ENCODE results near the gene FBXL3.
"Not testable (repeated sequence)": the region's sequence is repeated elsewhere in the genome, so short reads cannot be mapped to it uniquely, and the experiment has no call there.

The FBXL3 gene

GRCh38 chr13:76980075-76980718 lies 46.8 kb downstream of the FBXL3 start:
- DNase-seq: peak; percentile 82

GRCh38 chr13:76976929-76977328 lies 50.0 kb downstream of the FBXL3 start:
- DNase-seq: no peak

- DNase-seq: no peak
Measured at GRCh38 chr13:76976490-76976889, 50.5 kb downstream of the FBXL3 start.

- no peak for DNase-seq
Measured at GRCh38 chr13:76975863-76976262, 51.1 kb downstream of the FBXL3 start.

GRCh38 chr13:76974618-76974975 lies 52.4 kb downstream of the FBXL3 start:
- DNase-seq: no peak

GRCh38 chr13:76973920-76974617 lies 52.9 kb downstream of the FBXL3 start:
- no peak for DNase-seq

- DNase-seq: no peak
Measured at GRCh38 chr13:76971851-76972829, 54.8 kb downstream of the FBXL3 start.

GRCh38 chr13:76971215-76971614 lies 55.7 kb downstream of the FBXL3 start:
- no peak for DNase-seq

- DNase-seq: no peak
Measured at GRCh38 chr13:76969488-76970365, 57.2 kb downstream of the FBXL3 start.

- peak; percentile 48 for DNase-seq
Measured at GRCh38 chr13:76968041-76968440, 58.9 kb downstream of the FBXL3 start.

GRCh38 chr13:76967031-76967430 lies 59.9 kb downstream of the FBXL3 start:
- no peak for DNase-seq

GRCh38 chr13:76965759-76966421 lies 61.1 kb downstream of the FBXL3 start:
- peak; percentile 81 for DNase-seq

GRCh38 chr13:76959734-76960133 lies 67.2 kb downstream of the FBXL3 start:
- not testable (repeated sequence) for DNase-seq

GRCh38 chr13:76958841-76959432 lies 68.0 kb downstream of the FBXL3 start:
- no peak for DNase-seq

- no peak for DNase-seq
Measured at GRCh38 chr13:76955661-76956060, 71.3 kb downstream of the FBXL3 start.

All from left hindlimb (tissue), 1 donor.